GM18907 (cell line): ENCODE results near the gene ZBTB42.

Experiments used
- ATAC-seq: cut with Tn5 transposase; IDR thresholded peaks from one replicate; pipeline ENCODE4 v1.9.1; 2021; ENCODE audit warnings: mild to moderate bottlenecking, moderate library complexity; ENCODE audit not compliant: unreplicated experiment

ZBTB42 gene

DNA sequence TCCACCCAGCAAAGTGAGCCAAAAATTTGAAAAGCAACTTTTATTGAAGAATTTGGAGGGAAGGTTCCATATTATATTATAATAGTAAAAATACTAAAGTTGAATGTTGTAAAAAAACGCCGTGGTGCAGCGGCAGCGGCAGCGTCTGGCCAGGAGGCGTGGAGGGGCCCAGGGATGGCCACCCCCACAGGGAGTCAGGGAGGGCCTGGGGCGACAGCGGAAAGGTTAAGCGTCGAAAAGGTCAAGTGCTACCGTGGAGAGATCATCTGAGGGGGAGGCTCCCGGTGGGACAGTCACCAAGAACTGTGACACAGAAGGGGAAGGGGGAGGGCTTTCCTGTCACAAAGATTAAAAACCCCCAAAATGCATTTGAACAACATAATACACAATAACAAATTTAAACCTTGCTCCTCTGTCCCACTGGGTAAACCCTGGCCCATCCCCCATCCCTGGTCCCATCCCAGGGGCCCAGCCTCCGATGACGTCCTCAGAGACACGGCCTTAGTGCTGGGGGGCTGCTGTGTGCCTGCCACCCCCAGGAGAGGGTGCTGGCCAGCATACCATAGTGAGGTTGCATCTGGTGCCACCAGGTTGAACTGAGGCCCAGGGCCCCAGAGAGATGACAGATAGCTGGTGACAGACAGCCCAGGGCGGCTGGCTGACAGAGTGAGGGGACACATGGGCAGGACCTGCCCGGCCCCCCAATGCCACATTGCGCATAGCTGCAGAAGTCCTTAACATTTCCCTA lies 31.4 kb upstream of the ZBTB42 start:
- ATAC-seq, result no peak

DNA sequence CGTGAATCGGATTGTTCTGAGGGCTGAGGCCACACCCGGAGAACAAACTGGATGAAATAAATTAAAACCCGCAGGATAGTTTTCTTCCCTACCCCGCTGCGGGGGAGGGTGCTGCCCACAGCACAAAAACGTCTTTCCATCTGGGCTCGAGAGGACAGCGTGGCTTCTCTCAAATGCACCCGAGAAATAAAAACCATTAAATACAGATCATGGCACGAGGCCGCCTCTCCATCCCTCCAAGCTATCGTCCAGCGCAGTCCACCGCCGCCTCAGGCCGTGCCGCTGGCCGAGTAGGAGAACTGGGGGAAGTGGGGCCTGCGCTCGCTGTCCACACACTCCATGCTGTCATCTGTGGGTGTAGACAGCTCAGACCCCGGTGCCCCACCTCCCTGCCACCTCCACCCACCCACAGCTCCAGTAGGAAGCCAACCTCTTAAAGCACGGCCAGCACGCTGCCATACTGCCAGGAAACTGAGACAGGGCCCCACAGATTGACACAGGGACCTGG lies 30.8 kb upstream of the ZBTB42 start:
- ATAC-seq, result no peak

DNA sequence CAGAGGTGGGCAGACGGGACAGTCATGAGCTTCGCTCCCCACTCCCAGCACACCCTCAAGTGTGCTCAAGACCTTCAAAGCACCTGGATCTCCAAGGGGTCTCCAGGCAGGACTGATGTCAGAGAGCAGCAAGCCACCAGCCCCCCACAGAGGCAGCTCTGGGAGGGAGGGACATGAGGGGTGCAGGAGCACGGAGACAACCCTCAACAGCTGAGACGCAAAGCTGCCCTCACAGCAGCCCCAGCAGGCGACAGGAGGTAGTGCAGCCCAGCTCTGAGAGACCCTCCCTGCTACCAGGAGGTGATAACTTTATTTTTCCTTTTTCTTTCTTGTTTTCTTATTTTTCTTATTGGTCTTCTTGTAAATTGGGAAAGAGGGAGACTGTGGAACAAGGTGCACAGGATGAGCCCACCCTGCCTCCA lies 30.0 kb upstream of the ZBTB42 start:
- no peak for ATAC-seq

DNA sequence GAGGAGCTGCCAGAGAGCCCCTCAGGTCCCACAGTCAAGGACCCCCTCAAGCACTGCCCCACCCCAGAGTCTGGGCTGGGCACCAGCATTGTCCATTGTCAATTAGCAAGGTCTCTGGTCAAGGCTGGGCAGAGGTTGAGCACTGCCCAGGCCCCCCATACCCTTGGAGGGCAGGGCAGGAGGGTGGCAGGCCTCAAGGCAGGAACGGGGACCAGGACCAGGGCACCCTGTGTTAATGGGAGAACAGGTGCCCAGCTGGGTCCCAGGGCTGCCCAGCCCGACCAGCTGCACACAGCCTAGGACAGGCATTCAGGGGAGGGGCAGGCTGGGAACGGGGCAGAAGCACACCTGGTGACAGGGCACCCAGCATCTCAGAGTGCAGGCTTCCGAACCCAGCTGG lies 29.5 kb upstream of the ZBTB42 start:
- ATAC-seq, result no peak

DNA sequence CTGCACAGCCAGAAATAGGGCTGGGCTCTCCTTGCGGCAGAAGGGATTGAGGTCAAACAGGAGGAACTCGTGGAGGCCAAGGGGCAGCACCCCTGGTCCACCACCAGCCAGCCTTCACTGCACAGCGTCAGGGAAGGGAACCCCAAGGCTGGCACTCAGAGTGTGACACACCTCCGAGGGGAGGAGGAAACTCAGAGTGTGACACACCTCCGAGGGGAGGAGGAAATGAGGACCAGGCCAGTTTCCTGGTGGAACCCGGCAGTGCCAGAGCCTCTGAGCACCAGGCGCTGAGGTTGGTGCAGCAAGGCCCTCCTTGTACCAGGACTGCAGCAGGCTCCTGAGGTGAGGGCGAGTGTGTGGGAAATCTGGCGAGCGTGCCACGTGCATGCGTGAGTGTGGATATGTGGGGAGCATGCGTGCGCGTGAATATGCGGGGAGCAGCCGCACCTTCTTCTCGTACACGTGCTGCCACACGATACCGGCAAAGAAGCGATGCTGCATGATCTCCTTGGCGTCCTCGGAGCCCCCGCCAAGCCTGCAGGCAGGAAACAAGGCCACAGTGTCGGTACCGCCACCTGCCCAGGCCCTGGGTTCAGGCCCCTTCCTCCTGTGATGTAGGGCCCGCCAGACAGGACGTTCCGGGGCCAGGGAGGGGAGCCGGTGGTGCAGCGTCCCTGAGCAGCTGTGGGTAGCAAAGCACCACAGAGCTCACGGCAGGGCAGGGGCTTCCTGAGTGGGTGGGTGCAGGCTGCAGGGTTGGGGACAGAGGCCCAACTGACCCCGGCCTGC lies 28.8 kb upstream of the ZBTB42 start:
- no peak for ATAC-seq

DNA sequence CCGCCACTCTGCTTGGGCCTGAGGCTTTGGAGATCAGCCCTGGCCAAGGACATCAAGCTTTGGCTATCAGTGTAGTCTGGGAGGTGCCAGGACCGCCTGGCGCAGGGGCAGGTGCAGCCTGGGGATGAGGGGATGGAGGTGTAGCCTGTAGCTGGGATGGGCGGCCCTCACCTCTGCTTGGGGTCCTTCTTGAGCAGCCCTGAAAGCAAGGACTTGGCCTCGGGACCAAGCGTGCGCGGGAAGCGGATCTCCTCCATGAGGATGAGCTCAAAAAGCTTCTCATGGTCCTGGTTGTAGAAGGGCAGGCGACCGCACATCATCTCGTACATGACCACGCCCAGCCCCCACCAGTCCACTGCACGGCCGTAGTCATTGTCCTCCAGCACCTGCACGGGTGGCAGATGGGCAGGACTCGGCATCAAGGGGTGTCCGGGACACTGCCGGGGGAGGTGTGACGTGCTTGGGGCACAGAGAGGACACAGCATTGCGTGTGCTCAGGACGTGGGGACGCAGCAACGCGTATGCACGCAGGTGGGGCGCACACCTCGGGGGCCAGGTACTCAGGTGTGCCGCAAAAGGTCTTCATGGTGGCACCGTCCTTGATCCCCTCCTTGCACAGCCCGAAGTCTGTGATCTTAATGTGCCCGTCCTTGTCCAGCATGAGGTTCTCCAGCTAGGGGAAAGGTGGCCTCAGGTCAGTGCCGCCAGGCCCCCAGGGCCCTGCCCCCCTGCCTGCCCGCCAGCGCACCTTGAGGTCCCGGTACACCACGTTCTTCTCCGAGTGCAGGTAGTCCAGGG lies 28.0 kb upstream of the ZBTB42 start:
- ATAC-seq, result no peak

DNA sequence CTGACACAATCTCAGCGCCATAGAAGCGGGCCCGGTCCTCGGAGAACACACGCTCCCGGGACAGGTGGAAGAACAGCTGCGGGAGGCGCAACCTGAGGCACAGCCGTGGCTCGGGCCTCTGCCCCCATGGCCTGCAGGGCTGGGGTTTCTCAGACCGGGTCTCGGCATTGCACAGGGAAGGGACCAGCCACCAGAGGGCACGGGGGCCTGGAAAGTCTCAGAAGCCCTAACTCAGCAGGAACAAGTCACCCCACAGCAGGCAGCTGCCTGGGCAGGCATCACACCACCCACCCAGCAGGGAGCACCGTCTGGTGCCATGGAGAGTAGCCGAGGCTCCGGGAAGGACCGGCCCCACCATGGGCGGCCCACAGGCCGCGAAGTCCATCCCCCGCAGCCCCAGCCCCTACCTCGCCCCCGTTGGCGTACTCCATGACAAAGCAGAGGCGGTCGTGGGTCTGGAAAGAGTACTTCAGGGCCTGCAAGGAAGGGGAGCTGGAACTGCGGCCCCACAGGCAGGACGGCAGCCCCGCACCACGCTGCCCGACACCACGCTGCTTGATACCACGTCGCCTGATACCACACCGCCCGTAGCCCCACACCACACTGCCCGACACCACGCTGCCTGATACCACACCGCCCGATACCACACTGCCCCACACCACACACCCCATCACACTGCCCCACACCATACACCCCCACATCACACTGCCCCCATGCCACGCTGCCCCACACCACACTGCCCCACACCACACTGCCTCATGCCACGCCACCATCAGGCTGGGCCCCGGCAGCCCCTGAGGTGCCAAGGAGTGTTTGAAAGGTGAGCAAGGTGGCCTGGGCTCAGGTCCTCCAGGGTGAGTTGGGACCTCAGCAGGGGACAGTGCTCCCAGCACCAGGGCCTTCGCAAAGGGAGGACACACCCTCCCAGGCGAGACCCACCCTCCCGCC lies 27.1 kb upstream of the ZBTB42 start:
- ATAC-seq, result no peak

DNA sequence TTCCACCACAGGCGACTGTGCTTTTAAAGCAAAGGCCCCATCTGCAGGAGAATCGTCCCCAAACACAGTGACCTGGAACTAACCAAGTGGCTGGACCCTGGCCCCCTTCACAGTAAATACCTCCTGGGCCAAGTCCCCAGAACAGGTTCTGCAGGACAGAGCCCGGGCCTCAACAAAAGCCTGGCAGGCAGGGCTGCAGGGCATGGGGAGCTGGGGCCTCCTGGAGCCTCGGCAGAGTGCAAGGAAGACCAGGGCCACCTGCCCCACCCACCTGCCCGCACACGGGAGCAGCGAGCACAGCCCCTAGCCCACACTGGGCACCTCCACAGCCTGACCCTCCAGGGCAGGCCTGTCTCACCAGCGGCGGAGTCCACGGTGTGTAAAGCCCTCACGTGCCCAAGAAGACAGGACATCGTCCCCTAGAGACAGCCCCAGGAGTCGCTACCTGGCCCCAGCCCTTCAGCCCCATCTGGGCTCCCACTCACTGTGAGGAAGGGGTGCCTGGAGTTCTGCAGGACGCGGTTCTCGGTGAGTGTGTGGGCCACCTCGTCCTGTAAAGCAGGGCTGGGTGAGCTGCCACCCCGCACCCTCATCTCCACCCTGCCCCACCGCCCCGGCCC lies 26.3 kb upstream of the ZBTB42 start:
- no peak for ATAC-seq

DNA sequence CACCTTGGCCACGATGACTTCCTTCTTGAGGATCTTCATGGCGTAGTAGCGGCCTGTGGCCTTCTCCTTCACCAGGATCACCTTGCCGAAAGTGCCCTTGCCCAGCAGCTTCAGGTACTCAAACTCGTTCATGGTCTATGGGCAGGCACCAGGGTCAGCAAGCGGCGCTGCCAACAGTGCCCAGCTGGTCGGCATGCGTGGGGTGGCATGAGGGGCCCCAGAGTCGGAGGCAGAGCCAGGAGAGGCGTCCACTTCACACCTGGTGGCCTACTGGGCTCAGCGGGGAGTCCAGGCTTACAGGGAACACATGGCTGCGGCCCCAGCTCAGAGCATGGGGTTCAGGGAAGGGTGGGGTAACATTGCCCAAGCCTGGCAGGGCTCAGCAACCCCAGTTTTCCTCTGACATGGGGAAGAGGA lies 25.8 kb upstream of the ZBTB42 start:
- no peak for ATAC-seq

DNA sequence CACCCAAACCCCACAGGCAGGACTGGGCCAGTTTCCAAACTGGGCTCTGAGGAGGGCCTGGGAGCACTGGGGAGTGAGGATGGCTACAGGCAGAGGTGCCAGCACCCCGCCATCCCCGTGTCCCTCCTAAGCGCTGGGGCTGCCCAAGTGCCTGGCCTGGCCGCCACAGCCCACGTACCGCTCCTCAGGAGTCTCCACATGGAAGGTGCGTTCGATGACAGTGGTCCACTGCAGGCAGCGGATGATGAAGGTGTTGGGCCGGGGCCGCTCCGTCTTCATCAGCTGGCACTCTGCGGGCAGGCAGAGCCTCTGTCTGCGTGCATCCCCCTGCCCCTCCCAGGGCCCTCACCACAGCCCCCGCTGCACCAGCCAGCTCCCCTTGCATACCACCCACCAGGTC lies 24.4 kb upstream of the ZBTB42 start:
- ATAC-seq, result no peak

DNA sequence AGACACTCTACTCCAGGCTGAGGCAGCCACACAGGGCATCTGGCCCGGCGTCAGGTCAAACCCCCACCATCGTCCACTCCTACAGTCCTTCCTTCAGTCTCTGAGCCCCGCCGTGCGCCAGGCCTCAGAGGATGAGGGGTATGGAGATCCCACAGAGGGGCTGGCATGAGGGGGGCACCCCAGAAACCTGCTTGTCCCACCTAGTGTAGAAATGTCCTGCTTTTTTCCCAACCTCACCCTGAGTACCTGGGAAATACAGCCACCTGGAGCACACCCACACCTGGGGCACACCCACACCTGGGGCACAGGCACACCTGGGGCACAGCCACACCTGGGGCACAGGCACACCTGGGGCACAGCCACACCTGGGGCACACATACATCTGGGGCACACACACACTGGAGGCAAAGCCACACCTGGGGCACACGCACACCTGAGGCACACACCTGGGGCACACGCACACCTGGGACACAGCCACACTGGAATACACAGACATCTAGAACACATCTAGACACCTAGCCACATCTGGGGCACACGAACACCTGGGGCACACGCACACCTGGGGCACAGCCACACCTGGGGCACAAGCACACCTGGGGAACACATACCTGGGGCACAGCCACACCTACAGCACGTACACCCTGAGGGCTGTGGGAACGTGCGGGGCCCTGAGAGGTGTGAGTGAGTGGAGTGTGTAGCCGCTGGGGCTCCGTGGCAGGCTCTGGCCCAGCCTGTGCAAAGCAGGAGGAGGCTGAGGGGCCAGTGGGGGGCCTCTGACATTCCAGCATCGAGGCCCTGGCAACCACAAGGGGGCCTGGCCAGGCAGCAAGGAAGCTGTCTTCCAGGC lies 23.7 kb upstream of the ZBTB42 start:
- ATAC-seq, result no peak

DNA sequence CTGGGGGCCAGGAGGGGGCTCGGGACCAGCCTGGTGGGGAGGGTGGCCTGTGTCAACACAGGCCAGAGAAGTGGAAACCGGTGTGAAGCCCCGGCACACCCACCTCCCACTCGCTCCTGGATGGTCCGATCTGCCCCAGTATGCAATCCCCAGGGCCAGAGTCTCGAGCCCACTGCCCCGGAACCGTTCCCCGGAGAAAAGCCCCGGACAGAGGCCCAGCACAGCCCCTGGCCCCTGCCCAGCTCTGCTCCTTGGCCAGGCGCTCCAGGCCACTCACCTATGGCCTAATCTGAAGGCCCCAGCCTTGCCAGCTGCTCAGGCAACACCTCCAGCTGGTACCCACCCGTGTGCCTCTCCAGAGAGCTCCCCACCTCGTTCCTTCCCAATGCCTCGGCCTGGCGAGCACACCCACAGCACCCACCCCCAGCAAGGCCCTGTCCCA lies 23.1 kb upstream of the ZBTB42 start:
- ATAC-seq, result no peak

DNA sequence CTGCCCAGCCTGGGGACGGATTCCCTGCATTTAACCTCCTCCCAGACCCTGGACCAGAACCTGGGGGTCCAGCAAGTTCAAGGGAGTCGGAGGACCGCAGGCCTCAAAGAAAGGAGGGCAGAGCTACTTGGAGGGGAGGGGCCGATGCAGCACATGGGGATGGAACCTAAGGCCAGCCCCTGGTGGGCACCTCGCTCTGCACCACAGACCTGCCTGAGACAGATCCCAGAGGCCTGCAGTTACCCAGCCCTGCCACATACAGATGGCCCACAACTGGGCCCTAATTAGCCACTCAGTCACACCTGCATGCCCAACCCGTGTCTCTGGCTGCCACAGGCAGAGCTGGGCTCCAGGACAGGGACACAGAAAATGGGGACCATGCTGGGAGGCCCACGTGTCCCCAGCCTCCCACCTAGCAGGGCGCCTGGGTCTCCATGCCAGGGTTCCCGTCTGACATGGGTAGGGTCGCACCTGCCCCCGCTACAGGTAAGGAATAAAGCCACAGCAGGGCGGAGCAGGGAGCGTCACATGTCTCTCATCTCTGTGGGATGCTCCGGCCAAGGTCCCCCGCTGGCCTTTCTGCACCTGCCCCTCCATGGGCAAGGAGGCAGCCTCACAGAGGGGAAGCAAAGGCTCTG lies 22.1 kb upstream of the ZBTB42 start:
- ATAC-seq, result no peak

DNA sequence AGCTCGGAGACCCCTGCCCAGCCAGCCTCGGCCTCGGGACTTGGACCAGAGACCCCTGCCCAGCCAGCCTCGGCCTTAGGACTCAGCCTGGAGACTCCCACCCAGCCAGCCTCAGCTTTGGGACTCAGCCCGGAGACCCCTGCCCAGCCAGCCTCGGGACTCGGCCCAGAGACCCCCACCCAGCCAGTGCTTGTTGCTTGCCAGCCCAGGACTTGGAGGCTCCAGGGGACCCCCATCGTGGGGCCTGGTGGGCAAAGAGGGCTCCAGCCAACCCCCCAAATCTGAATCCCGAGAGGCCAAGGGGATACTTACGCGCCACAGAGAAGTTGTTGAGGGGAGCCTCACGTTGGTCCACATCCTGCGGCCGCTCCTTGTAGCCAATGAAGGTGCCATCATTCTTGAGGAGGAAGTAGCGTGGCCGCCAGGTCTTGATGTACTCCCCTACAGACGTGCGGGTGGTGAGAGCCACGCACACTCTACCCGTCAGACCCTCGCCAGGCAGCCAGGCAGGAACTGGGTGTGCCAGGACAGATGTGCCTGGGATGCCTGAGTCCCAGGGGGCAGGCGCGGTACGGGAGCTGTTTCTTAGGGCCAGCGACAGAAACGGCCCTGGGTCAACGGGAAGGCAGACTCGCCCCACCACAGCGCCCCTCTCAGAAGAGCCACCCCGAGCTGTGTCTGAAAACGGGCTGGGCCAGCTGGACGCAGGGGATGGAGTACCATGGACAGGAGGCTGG lies 21.0 kb upstream of the ZBTB42 start:
- no peak for ATAC-seq

DNA sequence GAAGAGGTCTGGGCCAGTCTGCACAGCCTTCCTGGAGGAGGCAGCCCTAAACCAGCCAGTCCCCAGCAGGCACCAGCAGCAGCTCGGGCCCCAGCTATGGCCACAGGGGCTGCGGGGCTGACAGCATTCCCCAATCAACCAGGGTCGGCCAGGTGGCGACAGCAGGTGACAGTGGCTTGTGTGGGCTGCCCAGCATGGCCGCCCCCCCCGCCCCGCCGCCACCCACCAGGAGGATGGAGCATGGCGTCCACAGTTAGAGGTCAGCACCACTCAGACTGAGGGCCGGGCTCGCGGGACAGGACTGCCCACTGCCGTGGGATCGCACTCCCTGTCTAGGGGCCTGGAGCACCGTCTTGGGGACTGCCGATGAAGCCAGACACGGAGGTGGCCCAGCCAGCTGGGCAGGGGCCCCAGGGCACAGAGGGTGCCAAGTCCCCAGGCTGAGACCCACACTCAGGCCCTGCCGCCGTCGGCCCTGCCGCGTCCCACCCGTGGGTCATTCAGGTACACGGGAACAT lies 20.3 kb upstream of the ZBTB42 start:
- no peak for ATAC-seq

DNA sequence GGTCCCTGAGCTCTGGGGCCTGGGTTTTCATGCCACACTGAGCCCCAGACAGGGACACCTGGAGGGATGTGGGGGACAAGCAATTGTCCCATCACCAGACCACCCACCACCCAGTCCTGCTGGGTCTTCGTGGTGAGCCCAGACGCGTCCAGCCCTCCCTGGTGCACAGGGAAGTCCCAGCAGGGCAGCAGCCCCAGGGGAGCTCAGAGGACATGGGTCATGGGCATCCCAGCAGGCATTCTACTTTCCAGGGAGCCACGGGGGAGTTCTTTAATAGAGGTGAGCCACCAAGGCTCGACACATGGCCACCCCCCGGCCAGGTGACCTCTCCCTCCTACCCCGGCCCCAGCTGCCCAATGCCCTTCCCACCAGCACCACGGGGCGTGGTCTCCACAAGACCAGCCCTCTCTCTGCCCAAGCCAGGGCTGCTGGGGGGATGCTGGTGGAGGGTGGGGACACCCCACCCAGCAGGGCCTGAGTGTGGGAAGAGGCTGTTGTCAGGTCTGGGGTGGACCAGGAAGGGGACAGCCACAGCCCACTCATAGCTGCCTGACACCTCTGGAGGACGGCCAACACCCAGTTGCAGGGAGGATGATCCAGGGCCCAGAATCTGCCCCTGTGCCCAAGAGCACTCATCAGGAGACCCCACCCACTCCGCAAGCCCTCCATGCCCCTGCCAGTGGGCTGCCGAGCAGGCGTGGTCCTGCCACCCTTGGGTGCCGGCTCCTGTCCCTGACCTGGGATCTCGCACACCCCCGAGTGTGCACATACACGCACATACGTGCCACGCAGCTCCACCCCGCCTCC lies 19.4 kb upstream of the ZBTB42 start:
- no peak for ATAC-seq
